HG03025 (cell line): ENCODE results near the gene SAMD10.
"Not testable (repeated sequence)": the region's sequence is repeated elsewhere in the genome, so short reads cannot be mapped to it uniquely, and the experiment has no call there.

Experiments
- ATAC-seq: cut with Tn5 transposase; IDR thresholded peaks from one replicate; pipeline ENCODE4 v1.9.1; 2021; ENCODE audit warnings: mild to moderate bottlenecking, moderate library complexity; ENCODE audit not compliant: unreplicated experiment, low FRiP score

SAMD10 gene

DNA sequence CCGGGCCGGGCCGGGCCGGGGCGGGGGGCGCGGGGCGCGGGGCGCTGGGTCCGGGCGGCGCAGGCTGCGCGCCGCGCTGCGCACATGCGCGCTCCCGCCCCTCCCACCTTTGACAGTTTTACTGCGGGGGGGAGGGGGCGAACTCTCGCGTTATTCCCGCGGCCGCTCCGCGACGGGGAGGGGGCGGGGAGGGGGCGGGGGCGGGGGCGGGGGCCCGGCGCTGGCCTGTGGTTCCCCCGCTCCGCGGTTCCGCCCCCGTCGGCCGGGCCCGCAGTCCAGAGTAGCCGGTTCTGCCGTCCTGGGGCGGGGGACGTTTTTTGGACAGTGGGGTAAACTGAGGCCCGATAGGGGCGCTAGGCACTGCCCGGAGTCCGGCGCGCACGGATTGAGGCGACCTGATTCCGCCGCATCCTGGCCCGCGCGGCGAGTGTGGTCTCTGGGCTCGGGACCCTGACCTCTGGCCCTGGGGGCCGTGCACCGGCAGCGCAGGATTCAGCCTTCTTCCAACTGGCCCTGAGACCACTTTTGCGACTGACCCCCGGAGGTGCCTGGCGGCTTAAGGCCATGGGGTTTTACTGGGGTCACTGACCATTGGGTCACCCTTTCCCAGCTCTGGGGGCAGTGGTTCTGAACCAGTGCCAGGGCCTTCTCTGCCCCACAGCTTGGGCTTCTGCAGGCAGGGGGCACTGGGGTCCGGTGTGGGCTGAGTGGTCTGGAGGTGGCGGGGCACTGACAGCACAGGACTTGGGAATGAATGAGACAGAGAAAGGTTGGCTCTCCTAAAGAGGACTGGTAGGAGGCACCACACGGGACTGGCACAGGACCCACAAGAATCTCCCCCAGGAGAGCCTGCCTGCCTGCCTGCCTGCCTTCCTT lies 9.4 kb downstream of the SAMD10 start, which contains the start of gene ZNF512B:
ZNF512B (minus strand) TSS at position 93 of the 876 bp plus-strand sequence. CDS start 1,980 bp downstream, outside the sequence.
- no peak for ATAC-seq

DNA sequence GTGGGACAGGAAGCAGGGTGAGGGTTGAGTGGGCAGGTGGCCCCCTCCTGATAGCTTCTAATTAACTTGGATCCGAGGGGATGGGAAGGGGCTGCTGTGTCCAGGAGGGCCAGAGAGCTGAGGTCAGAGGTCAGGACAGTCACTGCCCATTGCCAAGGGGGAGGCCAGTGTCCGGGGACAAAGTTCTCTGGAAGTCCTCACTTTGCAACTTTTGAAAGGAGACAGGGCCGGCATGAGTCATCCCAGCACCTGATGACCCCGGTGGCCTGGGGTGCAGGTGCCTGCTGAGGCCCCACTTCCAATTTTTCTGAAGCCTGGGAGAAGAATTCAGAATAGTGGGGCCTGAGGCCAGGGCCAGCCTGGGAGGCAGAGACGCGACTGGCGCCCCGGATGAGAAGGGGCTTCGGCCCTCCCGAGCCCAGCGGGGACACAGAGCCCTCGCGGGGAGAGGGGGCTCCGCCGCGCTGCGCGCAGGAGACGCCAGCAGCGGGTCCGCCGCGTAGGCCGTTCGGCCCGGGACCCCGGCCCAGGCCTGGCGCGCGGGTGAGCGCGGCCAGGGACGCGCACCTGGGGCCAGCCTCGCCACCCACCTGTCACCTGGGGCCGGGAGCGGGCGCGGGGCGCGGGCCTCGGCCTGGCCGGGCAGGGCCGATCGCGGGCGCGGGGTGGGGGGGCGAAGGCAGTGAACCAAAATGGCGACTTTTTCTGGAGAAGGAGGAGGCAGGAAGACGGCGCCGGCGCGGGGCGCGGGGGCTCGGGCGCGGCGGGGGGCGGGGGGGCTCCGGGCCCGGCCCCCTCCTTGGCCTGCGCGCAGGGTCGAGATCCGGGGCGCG lies 10.3 kb downstream of the SAMD10 start:
- ATAC-seq: no peak

DNA sequence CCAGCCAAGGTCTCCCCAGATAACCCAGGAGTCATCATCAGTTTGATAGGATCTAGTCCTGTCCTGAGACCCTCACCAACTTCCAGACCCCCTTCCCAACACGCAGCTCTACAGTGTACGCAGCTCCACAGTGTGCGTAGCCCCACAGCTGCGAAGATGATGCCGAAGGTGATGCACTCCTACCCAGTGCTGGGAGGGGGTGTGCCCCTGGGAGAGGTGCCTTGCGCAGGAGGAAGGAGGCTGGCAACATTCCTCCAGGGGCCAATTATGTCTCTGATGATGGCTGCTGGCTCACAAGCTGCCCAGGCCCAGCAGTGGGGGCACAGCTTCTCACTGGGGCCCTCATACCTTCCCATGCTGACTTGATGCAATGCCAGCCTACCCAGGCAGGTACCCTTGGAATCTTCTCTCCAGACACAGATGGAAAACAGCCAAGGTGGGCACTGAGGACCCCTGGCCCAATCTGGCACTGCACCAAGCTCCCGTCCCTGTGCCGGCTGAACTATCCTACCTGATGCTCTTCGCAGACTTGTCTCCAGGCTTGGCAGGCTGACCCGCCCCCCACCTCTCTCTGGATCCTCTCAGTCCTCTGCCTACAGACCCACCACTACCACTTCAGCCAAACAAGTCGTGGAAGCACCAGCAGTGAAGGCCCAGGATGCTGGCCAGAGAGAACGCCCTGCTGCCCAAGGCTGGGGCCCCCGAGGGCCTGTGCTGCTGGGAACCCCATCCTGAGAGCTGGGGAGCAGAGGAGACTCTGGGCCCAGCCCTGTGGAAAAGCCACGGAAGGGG lies 11.1 kb downstream of the SAMD10 start:
- ATAC-seq: no peak

DNA sequence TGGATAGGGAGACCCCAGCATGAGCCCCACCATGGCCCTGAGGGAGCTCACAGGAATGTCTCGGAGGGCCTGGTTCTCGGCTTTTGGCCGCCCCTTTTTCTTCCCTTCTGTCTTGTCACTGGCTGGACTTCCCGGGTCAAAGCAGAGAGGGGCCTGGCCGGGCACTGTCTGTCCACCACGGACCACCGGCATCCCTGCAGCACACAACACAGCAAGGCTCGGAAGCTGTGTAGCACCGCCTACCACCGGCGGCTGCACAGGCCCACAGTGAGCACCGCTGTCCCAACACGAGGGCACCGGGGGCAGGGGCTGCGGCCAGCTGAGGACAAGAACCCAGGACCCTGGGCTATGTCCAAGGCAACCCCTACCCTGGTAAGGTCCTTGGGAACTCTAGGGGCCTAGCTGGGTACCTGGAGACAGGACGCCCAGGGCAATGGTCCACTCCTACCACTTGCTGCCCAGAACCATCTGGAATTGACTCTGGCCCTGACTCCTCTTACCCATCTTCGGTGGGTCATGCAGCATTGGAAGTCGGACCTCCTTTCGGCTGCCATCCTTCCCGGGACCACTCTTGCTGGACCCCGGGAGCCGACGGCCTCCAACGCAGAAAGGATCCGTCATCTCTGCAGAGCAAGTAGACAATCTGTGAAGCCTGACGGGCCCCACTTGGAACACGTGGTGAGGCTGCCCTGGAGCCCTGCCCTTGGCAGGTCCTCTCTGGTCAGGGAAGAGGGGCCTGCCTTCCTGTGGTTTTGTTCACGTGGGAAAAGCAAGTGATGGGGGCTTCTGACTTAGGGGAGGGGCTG lies 11.9 kb downstream of the SAMD10 start:
- no peak for ATAC-seq

DNA sequence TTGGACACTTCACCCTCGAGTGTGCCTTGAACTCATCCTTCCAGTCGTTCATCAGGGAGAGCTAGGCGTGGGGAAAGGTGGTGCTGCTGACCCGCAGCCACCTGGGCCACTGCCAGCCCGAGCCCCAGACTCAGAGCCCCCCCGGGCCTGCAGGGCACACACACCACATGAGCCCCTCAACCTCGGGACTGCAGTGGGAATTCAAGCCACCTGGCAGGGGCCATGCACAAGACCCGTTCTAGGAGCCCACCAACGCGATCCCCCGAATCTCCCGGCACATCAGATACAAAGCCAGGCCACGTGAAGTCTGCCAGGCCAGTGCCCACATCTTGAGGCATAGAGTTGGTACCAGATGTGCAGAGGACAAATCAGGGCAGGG lies 12.5 kb downstream of the SAMD10 start:
- ATAC-seq: no peak

DNA sequence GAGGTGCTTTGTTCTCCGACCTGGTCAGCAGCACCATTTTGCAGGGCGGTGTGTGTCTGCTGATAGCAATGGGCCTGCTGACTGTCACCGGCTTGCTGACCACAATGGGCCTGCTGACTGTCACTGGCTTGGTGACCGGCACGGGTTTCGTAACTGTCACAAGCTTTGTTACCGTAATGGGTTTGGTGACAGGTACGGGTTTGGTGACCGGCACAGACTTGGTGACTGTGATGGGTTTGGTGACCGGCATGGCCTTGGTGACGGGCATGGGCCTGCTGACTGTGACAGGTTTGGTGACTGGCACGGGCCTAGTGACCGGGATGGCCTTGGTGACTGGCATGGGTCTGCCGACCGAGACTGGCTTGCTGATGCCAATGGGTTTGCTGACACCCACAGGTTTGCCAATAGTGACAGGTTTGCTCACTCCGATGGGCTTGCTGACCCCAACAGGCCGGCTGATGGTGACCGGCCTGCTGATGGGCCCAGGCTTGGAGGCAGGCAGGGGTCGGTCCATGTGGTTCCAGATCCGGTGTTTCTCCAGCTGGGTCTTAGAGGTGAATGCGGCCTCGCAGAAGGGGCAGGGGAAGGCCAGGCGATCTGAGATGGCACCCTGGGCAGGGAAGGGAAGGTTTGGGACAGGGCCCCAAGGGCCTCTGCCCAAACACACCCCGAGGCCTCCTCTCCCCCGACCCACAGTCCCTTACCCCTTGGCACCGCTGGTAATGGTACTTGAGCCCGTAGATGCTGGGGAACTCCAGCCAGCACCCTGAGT lies 13.1 kb downstream of the SAMD10 start:
- no peak for ATAC-seq

DNA sequence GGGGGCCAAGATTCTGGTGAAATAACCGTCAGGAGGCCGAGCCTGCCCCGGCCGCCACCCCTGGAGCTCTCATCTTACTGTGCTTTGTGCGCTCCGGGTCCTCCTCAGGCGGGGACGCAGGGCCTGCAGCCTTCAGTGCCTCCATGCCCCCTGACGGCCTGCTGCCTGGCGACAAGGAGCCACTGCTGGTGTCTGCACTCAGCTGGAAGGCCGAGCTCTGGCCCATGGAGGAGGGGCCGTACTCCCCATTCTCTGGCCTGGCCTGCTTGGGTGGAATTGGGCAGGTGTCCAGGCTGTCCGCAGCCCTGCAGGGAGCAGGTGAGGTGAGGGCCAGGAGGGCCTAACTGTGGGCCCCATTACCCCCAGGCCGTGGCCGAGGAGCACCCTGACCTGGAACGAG lies 15.0 kb downstream of the SAMD10 start:
- no peak for ATAC-seq

DNA sequence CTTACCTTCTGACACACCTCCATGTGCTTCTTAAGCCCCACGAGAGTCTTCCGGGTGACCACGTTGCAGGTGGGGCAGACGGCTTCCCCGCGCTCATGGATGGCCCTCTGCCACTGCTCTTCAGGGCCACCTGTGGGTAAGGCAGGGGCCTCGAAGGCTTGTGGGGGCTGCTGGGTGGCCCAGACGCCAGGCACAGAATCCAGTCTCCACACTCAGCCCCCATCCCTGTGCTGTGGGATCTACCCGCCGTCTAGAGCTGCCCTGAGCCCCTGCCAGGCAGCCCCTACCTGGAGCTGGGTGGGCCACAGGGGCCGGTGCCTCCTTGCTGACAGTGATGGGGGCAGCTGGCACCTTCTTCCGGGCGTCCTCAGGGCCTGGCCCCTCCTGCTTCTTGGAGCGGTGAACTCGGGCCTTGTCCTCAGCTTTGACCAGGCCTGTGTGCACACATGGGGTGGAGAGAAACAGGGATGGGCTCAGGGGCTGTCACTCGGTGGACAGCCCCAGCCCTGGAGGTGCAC lies 15.6 kb downstream of the SAMD10 start:
- no peak for ATAC-seq

DNA sequence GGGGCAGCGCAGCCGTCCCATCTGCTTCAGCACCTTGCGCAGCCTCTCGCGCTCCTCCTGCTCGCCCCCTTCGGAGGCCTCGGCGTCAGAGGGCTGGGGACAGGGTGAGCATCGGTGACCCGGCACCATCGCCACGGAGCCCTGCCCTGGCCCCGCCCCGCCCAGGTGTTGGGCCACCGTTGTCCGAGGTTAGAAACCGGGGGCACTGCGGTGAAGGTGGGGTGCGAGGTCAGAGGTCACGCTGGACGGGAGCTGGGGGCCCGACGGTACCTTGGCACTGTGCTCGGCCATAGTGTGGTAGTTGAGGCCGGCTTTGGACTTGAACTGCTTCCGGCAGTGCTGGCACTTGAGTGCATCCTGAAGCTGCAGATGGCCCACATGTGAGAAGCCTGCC lies 16.1 kb downstream of the SAMD10 start:
- ATAC-seq: no peak

DNA sequence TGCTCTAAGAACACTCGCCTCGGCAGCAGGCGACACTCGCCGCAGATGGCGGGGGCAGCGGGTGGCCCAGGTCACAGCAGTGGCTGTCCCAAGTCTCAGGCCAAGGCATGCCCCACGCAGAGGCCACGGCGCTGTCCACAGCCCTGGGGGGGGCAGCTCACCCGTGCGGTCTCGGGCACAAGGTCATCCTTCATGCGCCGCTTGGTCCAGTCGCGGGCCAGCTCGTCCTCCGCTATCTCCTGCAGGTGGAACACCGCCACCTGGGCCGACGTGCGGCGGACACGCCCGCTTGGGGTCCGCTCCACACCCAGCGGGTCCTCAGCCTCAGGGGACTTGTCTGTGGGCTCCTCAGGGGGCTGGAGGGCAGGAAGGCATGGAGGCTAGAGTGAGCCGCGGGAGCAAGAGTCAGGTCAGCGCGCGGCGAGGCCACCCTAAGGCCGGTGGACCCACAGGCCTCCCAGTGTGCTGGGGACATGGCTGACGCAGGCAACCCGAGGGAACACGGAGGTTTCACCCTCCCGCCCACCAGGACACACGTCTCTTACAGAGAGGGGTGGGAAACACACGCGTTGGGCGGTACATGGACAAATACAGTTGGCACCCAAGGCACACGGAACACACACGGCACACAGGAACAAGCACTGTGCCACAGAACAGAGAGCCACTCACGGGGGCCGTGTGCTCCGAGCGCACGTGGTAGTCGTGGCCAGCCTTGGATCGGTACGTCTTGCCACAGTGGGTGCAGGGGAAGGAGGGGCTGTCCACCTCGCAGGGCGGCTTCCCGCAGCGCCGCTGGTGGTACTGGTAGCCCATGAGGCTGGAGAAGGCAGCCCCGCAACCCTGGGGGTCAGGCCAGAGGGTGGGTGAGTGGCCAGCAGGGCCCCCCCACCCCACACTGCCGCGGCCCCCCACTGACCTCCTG lies 16.8 kb downstream of the SAMD10 start:
- no peak for ATAC-seq

DNA sequence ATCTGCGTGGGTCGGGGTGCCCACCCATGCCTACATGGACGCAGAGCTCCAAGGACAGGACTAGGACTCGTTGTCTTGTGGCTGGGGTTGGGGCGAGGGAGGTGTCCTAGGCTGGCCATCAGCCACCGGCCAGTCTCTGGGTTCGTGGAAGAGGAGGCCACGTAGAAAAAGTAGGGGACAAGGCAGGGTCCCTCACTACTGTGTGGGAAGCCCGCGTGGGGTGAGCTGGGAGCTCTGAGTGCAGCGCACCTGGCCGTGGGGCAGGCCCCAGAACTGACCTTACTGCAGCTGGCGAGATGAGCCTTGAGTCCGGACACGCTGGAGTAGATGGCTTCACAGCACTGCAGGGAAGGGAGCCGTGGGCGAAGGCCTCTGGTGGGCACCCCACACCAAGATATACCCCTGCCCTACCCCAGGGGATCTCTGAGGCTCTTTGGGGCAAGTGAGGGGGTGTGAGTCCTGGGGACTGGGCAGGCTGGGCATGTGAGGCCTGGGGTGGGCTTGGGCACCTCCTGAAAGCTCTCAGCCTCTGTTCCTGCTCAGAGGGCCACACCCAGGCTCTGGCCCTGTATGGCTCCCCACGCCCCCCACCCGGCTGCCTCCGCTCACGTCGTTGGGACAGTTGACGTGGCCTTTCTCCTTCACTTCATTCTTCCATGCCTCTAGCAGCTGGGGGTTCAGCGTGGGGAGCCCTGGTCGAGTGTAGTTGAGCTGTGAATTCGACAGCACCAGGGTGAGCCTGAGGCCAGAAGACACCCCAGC lies 17.6 kb downstream of the SAMD10 start:
- no peak for ATAC-seq

DNA sequence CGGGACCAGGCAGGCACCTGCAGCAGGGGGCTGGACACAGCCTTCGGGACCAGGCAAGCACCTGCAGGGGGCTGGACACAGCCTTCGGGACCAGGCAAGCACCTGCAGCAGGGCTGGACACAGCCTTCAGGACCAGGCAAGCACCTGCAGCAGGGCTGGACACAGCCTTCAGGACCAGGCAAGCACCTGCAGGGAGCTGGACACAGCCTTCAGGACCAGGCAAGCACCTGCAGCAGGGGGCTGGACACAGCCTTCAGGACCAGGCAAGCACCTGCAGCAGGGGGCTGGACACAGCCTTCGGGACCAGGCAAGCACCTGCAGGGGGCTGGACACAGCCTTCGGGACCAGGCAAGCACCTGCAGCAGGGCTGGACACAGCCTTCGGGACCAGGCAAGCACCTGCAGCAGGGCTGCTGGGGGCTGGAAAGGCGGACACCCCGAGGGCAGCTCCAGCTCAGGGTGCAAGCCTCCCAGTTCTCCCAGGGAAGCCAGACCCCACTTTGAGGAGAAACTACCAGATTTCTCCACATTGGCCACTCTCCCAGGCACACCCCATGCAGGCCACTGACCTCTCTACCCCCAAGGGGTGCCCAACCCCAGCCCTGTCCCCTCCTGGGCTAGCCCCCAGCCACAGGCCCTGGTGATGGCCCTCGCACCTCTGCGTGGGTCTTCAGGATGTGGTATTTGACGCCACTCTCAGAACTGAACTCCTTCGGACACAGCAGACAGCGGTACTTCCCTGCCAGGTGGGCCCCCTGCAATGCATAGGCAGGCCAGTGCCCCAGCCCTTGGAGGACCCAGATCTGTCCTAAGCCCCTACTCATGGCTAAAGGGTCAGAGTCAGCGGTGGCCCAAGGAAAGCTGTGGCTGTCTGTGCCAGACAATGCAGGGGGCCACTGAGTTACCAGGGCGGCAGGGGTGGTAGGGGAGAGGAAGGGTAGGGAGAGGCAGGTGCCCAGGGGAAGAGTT lies 18.5 kb downstream of the SAMD10 start:
- not testable (repeated sequence) for ATAC-seq

DNA sequence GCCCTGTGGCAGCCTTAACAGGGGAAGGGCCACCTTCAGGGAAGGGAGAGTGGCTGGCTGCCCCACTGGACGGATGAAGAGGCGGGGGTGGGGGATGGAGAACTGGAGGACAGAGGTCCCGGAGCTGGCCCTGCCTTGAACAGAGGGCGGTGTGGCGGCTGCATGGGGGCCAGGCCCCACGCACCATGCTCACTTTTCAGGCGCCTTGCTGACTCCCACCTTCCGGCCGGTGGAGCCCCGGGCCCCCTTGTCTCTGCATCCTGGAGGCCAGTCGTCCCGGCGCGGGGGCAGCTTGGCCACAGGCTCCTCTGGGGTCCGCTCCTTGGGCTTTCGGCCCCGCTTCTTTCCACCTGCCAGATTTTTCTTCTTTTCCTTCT lies 19.8 kb downstream of the SAMD10 start:
- no peak for ATAC-seq

DNA sequence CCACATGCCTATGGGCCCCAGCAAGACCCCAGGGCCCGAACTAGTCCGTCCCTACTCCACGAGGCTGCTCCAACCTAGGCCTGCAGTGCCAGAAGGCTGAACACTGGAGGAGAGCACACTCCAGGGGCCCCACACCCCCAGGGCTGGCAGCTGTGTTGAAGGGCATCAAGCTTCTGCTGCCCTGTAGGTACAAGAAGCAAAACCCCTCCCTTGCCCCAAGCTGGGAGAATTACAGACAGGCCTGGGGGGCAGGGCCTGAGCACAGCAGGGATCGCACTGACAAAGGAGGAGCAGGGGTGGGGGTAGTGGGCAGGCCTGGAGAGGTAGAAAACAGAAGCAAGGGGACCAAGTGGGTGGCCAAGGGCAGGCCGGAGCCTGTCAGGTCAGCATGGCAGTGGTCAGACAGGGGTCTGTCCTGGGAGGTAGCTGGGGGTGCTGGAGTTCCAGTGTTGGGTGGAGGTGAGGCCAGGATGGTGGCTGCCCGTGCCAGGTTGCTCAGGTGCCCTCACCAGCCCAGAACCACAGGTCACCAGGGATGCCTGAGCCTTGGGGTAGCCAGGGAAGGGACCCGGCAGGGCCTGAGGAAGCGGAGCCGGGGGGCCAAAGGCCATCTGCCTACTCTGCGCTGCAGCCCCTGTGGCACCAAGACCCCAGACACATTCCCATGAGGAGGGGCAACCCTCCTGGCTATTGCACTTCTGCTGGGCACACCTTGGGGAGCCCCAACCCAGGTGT lies 20.3 kb downstream of the SAMD10 start:
- no peak for ATAC-seq

DNA sequence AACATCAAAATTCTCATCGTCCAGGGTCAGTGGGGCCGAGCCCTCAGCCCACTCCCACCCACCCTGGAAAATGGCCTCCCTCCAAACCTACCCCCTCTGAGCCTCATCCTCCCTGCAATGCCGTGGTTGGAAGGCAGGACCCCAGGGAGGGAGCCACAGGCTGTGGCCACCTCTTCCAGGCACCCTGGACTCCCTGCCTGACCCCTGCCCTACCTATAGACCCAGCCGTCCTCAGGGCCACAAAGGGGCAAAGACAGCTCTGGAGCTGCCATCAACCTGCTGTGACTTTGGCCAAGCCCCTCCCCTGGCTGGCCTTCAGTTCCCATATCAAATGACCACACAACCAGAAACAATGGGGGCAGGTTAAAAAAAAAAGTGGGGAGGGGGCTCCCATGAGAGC lies 21.0 kb downstream of the SAMD10 start:
- ATAC-seq: no peak
